ENCODE data around the gene PCDH9.
"Not testable (repeated sequence)": the region's sequence is repeated elsewhere in the genome, so short reads cannot be mapped to it uniquely, and the experiment has no call there.

PCDH9 gene

GRCh38 chr13:66312312-66313087 is 917.6 kb downstream of the PCDH9 start:
- no peak for DNase-seq

- no peak for DNase-seq
Measured at GRCh38 chr13:66305961-66306617, 924.0 kb downstream of the PCDH9 start.

GRCh38 chr13:66301482-66301881 is 928.7 kb downstream of the PCDH9 start:
- DNase-seq: no peak

- no peak for DNase-seq
Measured at GRCh38 chr13:66301006-66301405, 929.1 kb downstream of the PCDH9 start.

GRCh38 chr13:66296875-66297274 is 933.3 kb downstream of the PCDH9 start:
- DNase-seq: no peak

- no peak for DNase-seq
Measured at GRCh38 chr13:66296328-66296727, 933.8 kb downstream of the PCDH9 start.

- DNase-seq: not testable (repeated sequence)
Measured at GRCh38 chr13:66286806-66287205, 943.3 kb downstream of the PCDH9 start.

GRCh38 chr13:66275416-66275815 is 954.7 kb downstream of the PCDH9 start:
- DNase-seq: no peak

- no peak for DNase-seq
Measured at GRCh38 chr13:66273011-66273410, 957.1 kb downstream of the PCDH9 start.

- DNase-seq: no peak
Measured at GRCh38 chr13:66266761-66267160, 963.4 kb downstream of the PCDH9 start.

- no peak for DNase-seq
Measured at GRCh38 chr13:66266348-66266747, 963.8 kb downstream of the PCDH9 start.

GRCh38 chr13:66265371-66265770 is 964.8 kb downstream of the PCDH9 start:
- no peak for DNase-seq

- no peak for DNase-seq
Measured at GRCh38 chr13:66264971-66265370, 965.2 kb downstream of the PCDH9 start.

GRCh38 chr13:66262330-66262729 is 967.8 kb downstream of the PCDH9 start:
- no peak for DNase-seq

- not testable (repeated sequence) for DNase-seq
Measured at GRCh38 chr13:66259426-66259825, 970.7 kb downstream of the PCDH9 start.
